ENCODE results near the gene PIK3CB. TPM values are rescaled to one million over a fixed set of nuclear protein-coding genes. Genes with fewer than 3 reads are reported as not detected.

PIK3CB gene
- polyA plus RNA-seq, 3 donors: 14.1 to 33.6 (median 20.4) TPM

DNA sequence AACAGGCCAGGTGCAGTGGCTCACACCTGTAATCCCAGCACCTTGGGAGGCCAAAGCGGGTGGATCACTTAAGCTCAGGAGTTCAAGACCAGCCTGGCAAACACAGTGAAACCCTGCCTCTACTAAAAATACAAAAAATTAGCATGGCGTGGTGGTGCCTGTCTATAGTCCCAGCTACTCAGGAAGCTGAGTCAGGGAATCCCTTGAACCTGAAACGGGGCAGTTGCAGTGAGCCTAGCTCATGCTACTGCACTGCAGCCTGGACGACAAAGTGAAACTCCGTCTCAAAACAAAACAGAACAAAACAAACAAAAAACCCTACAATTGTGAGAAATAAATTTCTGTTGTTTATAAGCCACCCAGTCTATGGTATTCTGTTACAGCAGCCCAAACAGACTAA is 94.7 kb downstream of the PIK3CB start:
- H4K20me1 ChIP-seq (ENCODE audit: insufficient read depth, low read length): no peaks in the 10 kb centered on the region

GRCh38 chr3:138732456-138732855 is 102.3 kb downstream of the PIK3CB start:
- Mint-ChIP-seq H3K9me3 (peaks cover 0 to 2% (median 0%) of the 10 kb centered on the region in 7 donors), H3K36me3 (peaks cover 34 to 52% of the 10 kb centered on the region in 2 donors)
- peaks cover 49 to 80% of the 10 kb centered on the region in 2 donors for H3K36me3 ChIP-seq (replicated peaks in 1 of 2; ENCODE audit: control insufficient read depth in 1 of 2, insufficient read depth in 2 of 2, low read length in 2 of 2)

More for the DNA sequence above, 94.7 kb downstream of the PIK3CB start:
- no peaks in the 10 kb centered on the region for H3K27me3 Mint-ChIP-seq (ENCODE audit: low read depth in 3 of 3)
- Histone ChIP-seq H3K27ac (ENCODE audit: low read depth in 1 of 2, low read length in 2 of 2) (no peak overlapping the region), H3K4me1 (ENCODE audit: control insufficient read depth in 1 of 2, insufficient read depth in 2 of 2, low read length in 2 of 2) (peaks cover 1 to 9% of the 10 kb centered on the region in 2 donors), H2AFZ (ENCODE audit: insufficient read depth, low read depth, low read length, poor library complexity, severe bottlenecking) (no peak overlapping the region), H3K9ac (ENCODE audit: insufficient read depth, low read length, poor library complexity, severe bottlenecking) (no peak overlapping the region), H3K4me3 (replicated peaks in 1 of 3; ENCODE audit: low read depth in 2 of 3, low read length in 3 of 3) (no peak overlapping the region), H3K79me2 (ENCODE audit: insufficient read depth, low read length) (peaks cover 30% of the 10 kb centered on the region), H3K27me3 (ENCODE audit: control insufficient read depth in 2 of 2, insufficient read depth in 2 of 2, low read length in 2 of 2) (no peaks in the 10 kb centered on the region), H3K4me2 (replicated peaks; ENCODE audit: extremely low read depth, low read length, poor library complexity, severe bottlenecking) (no peak overlapping the region), H3K9me3 (replicated peaks in 1 of 2; ENCODE audit: control insufficient read depth in 1 of 2, insufficient read depth in 1 of 2, low read length in 2 of 2) (no peaks in the 10 kb centered on the region), H3K36me3 (replicated peaks in 1 of 2; ENCODE audit: control insufficient read depth in 1 of 2, insufficient read depth in 2 of 2, low read length in 2 of 2) (peaks cover 44 to 66% of the 10 kb centered on the region in 2 donors)
- H3K4me3 Mint-ChIP-seq: no peak overlapping the region
- intact Hi-C loops (cut with micrococcal nuclease): no loop called here
- no CpG with 5 or more reads among the region's 5 CpGs for WGBS (ENCODE audit: insufficient coverage)
- peaks cover 35 to 51% of the 10 kb centered on the region in 2 donors for H3K36me3 Mint-ChIP-seq
- peaks cover 0 to 6% (median 0%) of the 10 kb centered on the region in 7 donors for H3K9me3 Mint-ChIP-seq
- no peak for TF ChIP-seq CTCF (IDR thresholded peaks at IDR 0.05)
- no peak for DNase-seq
- H3K27ac Mint-ChIP-seq: peak overlapping the region in 1 of 7 donors; percentile 54
- H3K4me1 Mint-ChIP-seq: peaks cover 9% of the 10 kb centered on the region

More at GRCh38 chr3:138732456-138732855, 102.3 kb downstream of the PIK3CB start:
- H3K4me2 ChIP-seq (replicated peaks; ENCODE audit: extremely low read depth, low read length, poor library complexity, severe bottlenecking): no peak overlapping the region
- H3K9me3 ChIP-seq (replicated peaks in 1 of 2; ENCODE audit: control insufficient read depth in 1 of 2, insufficient read depth in 1 of 2, low read length in 2 of 2): no peaks in the 10 kb centered on the region
- intact Hi-C loops (cut with micrococcal nuclease): no loop called here
- H2AFZ ChIP-seq (ENCODE audit: insufficient read depth, low read depth, low read length, poor library complexity, severe bottlenecking): no peak overlapping the region
- peak overlapping the region in 1 of 2 donors; percentile 38 for H3K27ac ChIP-seq (ENCODE audit: low read depth in 1 of 2, low read length in 2 of 2)
- Mint-ChIP-seq H3K27me3 (ENCODE audit: low read depth in 3 of 3) (no peaks in the 10 kb centered on the region), H3K4me1 (peaks cover 5% of the 10 kb centered on the region), H3K27ac (peak overlapping the region in 3 of 7 donors; percentile 16 to 76 (median 35)), H3K4me3 (no peak overlapping the region)
- no peaks in the 10 kb centered on the region for H4K20me1 ChIP-seq (ENCODE audit: insufficient read depth, low read length)
- no peak overlapping the region for H3K9ac ChIP-seq (ENCODE audit: insufficient read depth, low read length, poor library complexity, severe bottlenecking)
- H3K4me3 ChIP-seq (replicated peaks in 1 of 3; ENCODE audit: low read depth in 2 of 3, low read length in 3 of 3): no peak overlapping the region
- DNase-seq: no peak
- no CpG with 5 or more reads among the region's 1 CpG for WGBS (ENCODE audit: insufficient coverage)
- no peaks in the 10 kb centered on the region for H3K27me3 ChIP-seq (ENCODE audit: control insufficient read depth in 2 of 2, insufficient read depth in 2 of 2, low read length in 2 of 2)
- no peak for TF ChIP-seq CTCF (IDR thresholded peaks at IDR 0.05)
- H3K79me2 ChIP-seq (ENCODE audit: insufficient read depth, low read length): peaks cover 3% of the 10 kb centered on the region
- H3K4me1 ChIP-seq (ENCODE audit: control insufficient read depth in 1 of 2, insufficient read depth in 2 of 2, low read length in 2 of 2): no peaks in the 10 kb centered on the region

Data from CD14-positive monocyte (primary cell).